ENCODE measurements around the gene NEAT1.

The NEAT1 gene

GRCh38 chr11:65440831-65441499 lies 18.4 kb downstream of the NEAT1 start:
- no peak overlapping the region for H2AK5ac ChIP-seq (ENCODE audit: low read depth, low read length)
- H3K27ac ChIP-seq (replicated peaks; ENCODE audit: low read length), result no peak overlapping the region
- DNase-seq (ENCODE audit: low spot score), result no peak
- no peak overlapping the region for H4K91ac ChIP-seq (ENCODE audit: low read depth, low read length, poor library complexity)
- no peak overlapping the region for H2BK12ac ChIP-seq (ENCODE audit: low read length)
- H3K4me2 ChIP-seq (ENCODE audit: insufficient read depth, low read length, poor library complexity, severe bottlenecking), result no peak overlapping the region
- H2BK120ac ChIP-seq (ENCODE audit: low read depth, low read length), result no peak overlapping the region
- no CpG with 5 or more reads among the region's 8 CpGs for WGBS, 2 donors (ENCODE audit: extremely low coverage in 2 of 2, insufficient read length in 2 of 2, insufficient replicate concordance in 1 of 2)
- no peak overlapping the region for H3K9ac ChIP-seq (ENCODE audit: low read depth, low read length, poor library complexity)
- no peak overlapping the region for H3K4ac ChIP-seq (ENCODE audit: low read length)
- no peak overlapping the region for H2AFZ ChIP-seq (ENCODE audit: low read length)
- peaks cover 1 to 97% of the 10 kb centered on the region in 2 donors for H3K36me3 ChIP-seq (replicated peaks in 1 of 2; ENCODE audit: control insufficient read depth in 2 of 2, insufficient read depth in 2 of 2, low read length in 2 of 2)
- H3K18ac ChIP-seq (ENCODE audit: low read length), result no peak overlapping the region
- peaks cover 3% of the 10 kb centered on the region for H3K79me1 ChIP-seq (ENCODE audit: low read depth, low read length)
- no peak overlapping the region for H3K14ac ChIP-seq (ENCODE audit: low read length)
- no peak overlapping the region for H4K8ac ChIP-seq (ENCODE audit: low read depth, low read length)
- peaks cover 0 to 5% of the 10 kb centered on the region in 2 donors for H3K4me1 ChIP-seq (ENCODE audit: control insufficient read depth in 2 of 2, insufficient read depth in 1 of 2, low read depth in 1 of 2, low read length in 2 of 2)
- H3K23ac ChIP-seq (ENCODE audit: low read depth, low read length, poor library complexity), result peak overlapping the region; percentile 73
- peaks cover 2 to 4% of the 10 kb centered on the region in 2 donors for H3K9me3 ChIP-seq (replicated peaks in 1 of 2; ENCODE audit: control insufficient read depth in 2 of 2, insufficient read depth in 1 of 2, low read depth in 1 of 2, low read length in 2 of 2)
- H3K4me3 ChIP-seq (ENCODE audit: low read length in 2 of 2), result no peak overlapping the region
- no peak overlapping the region for H2BK15ac ChIP-seq (ENCODE audit: low read length)
- no peak overlapping the region for H2BK5ac ChIP-seq (ENCODE audit: low read length)
- H3K27me3 ChIP-seq (ENCODE audit: control insufficient read depth in 3 of 3, insufficient read depth in 3 of 3, low read depth in 1 of 3, low read length in 3 of 3), result no peaks in the 10 kb centered on the region

- no peak overlapping the region for H3K4me2 ChIP-seq (ENCODE audit: insufficient read depth, low read length, poor library complexity, severe bottlenecking)
- peaks cover 2 to 3% of the 10 kb centered on the region in 2 donors for H3K9me3 ChIP-seq (replicated peaks in 1 of 2; ENCODE audit: control insufficient read depth in 2 of 2, insufficient read depth in 1 of 2, low read depth in 1 of 2, low read length in 2 of 2)
- no peak overlapping the region for H4K8ac ChIP-seq (ENCODE audit: low read depth, low read length)
- DNase-seq (ENCODE audit: low spot score), result no peak
- no peak overlapping the region for H2BK120ac ChIP-seq (ENCODE audit: low read depth, low read length)
- peaks cover 4% of the 10 kb centered on the region for H3K79me1 ChIP-seq (ENCODE audit: low read depth, low read length)
- no peak overlapping the region for H3K4me3 ChIP-seq (ENCODE audit: low read length in 2 of 2)
- no peak overlapping the region for H2BK12ac ChIP-seq (ENCODE audit: low read length)
- H2AK5ac ChIP-seq (ENCODE audit: low read depth, low read length), result no peak overlapping the region
- H3K14ac ChIP-seq (ENCODE audit: low read length), result peak overlapping the region; percentile 21
- H2BK15ac ChIP-seq (ENCODE audit: low read length), result no peak overlapping the region
- H3K23ac ChIP-seq (ENCODE audit: low read depth, low read length, poor library complexity), result peak overlapping the region; percentile 55
- no peak overlapping the region for H3K27ac ChIP-seq (replicated peaks; ENCODE audit: low read length)
- peaks cover 0 to 5% of the 10 kb centered on the region in 2 donors for H3K4me1 ChIP-seq (ENCODE audit: control insufficient read depth in 2 of 2, insufficient read depth in 1 of 2, low read depth in 1 of 2, low read length in 2 of 2)
- H3K18ac ChIP-seq (ENCODE audit: low read length), result no peak overlapping the region
- no peak overlapping the region for H2AFZ ChIP-seq (ENCODE audit: low read length)
- whole genome bisulfite sequencing, 2 donors (ENCODE audit: extremely low coverage in 2 of 2, insufficient read length in 2 of 2, insufficient replicate concordance in 1 of 2), result no CpG with 5 or more reads among the region's 9 CpGs
- H3K27me3 ChIP-seq (ENCODE audit: control insufficient read depth in 3 of 3, insufficient read depth in 3 of 3, low read depth in 1 of 3, low read length in 3 of 3), result no peaks in the 10 kb centered on the region
- no peak overlapping the region for H3K4ac ChIP-seq (ENCODE audit: low read length)
- H2BK5ac ChIP-seq (ENCODE audit: low read length), result no peak overlapping the region
- H3K36me3 ChIP-seq (replicated peaks in 1 of 2; ENCODE audit: control insufficient read depth in 2 of 2, insufficient read depth in 2 of 2, low read length in 2 of 2), result peaks cover 0 to 90% of the 10 kb centered on the region in 2 donors
- peak overlapping the region; percentile 72 for H4K91ac ChIP-seq (ENCODE audit: low read depth, low read length, poor library complexity)
- H3K9ac ChIP-seq (ENCODE audit: low read depth, low read length, poor library complexity), result peak overlapping the region; percentile 44
Measured at GRCh38 chr11:65442842-65443331, 20.3 kb downstream of the NEAT1 start.

GRCh38 chr11:65444314-65445051 lies 21.9 kb downstream of the NEAT1 start:
- H3K9me3 ChIP-seq (replicated peaks in 1 of 2; ENCODE audit: control insufficient read depth in 2 of 2, insufficient read depth in 1 of 2, low read depth in 1 of 2, low read length in 2 of 2), result peaks cover 0 to 2% of the 10 kb centered on the region in 2 donors
- H3K36me3 ChIP-seq (replicated peaks in 1 of 2; ENCODE audit: control insufficient read depth in 2 of 2, insufficient read depth in 2 of 2, low read length in 2 of 2), result peaks cover 0 to 74% of the 10 kb centered on the region in 2 donors
- no peak overlapping the region for H2AK5ac ChIP-seq (ENCODE audit: low read depth, low read length)
- no peak overlapping the region for H2BK15ac ChIP-seq (ENCODE audit: low read length)
- no peak overlapping the region for H4K91ac ChIP-seq (ENCODE audit: low read depth, low read length, poor library complexity)
- H2BK120ac ChIP-seq (ENCODE audit: low read depth, low read length), result no peak overlapping the region
- peak overlapping the region; percentile 48 for H2BK5ac ChIP-seq (ENCODE audit: low read length)
- peaks cover 4% of the 10 kb centered on the region for H3K79me1 ChIP-seq (ENCODE audit: low read depth, low read length)
- no peak overlapping the region for H3K4me2 ChIP-seq (ENCODE audit: insufficient read depth, low read length, poor library complexity, severe bottlenecking)
- H2BK12ac ChIP-seq (ENCODE audit: low read length), result no peak overlapping the region
- no peak overlapping the region for H3K18ac ChIP-seq (ENCODE audit: low read length)
- H3K4me1 ChIP-seq (ENCODE audit: control insufficient read depth in 2 of 2, insufficient read depth in 1 of 2, low read depth in 1 of 2, low read length in 2 of 2), result peaks cover 0 to 5% of the 10 kb centered on the region in 2 donors
- no CpG with 5 or more reads among the region's 14 CpGs for WGBS, 2 donors (ENCODE audit: extremely low coverage in 2 of 2, insufficient read length in 2 of 2, insufficient replicate concordance in 1 of 2)
- no peaks in the 10 kb centered on the region for H3K27me3 ChIP-seq (ENCODE audit: control insufficient read depth in 3 of 3, insufficient read depth in 3 of 3, low read depth in 1 of 3, low read length in 3 of 3)
- no peak overlapping the region for H3K14ac ChIP-seq (ENCODE audit: low read length)
- no peak overlapping the region for H3K27ac ChIP-seq (replicated peaks; ENCODE audit: low read length)
- H4K8ac ChIP-seq (ENCODE audit: low read depth, low read length), result no peak overlapping the region
- no peak for DNase-seq (ENCODE audit: low spot score)
- no peak overlapping the region for H3K23ac ChIP-seq (ENCODE audit: low read depth, low read length, poor library complexity)
- no peak overlapping the region for H3K9ac ChIP-seq (ENCODE audit: low read depth, low read length, poor library complexity)
- H2AFZ ChIP-seq (ENCODE audit: low read length), result no peak overlapping the region
- no peak overlapping the region for H3K4ac ChIP-seq (ENCODE audit: low read length)
- no peak overlapping the region for H3K4me3 ChIP-seq (ENCODE audit: low read length in 2 of 2)

GRCh38 chr11:65445101-65445603 lies 22.6 kb downstream of the NEAT1 start:
- Histone ChIP-seq H3K4ac (ENCODE audit: low read length) (no peak overlapping the region), H2AFZ (ENCODE audit: low read length) (no peak overlapping the region), H3K9me3 (replicated peaks in 1 of 2; ENCODE audit: control insufficient read depth in 2 of 2, insufficient read depth in 1 of 2, low read depth in 1 of 2, low read length in 2 of 2) (peaks cover 0 to 2% of the 10 kb centered on the region in 2 donors), H3K36me3 (replicated peaks in 1 of 2; ENCODE audit: control insufficient read depth in 2 of 2, insufficient read depth in 2 of 2, low read length in 2 of 2) (peaks cover 0 to 67% of the 10 kb centered on the region in 2 donors), H3K18ac (ENCODE audit: low read length) (no peak overlapping the region), H3K27me3 (ENCODE audit: control insufficient read depth in 3 of 3, insufficient read depth in 3 of 3, low read depth in 1 of 3, low read length in 3 of 3) (no peaks in the 10 kb centered on the region), H3K79me1 (ENCODE audit: low read depth, low read length) (peaks cover 4% of the 10 kb centered on the region), H3K4me2 (ENCODE audit: insufficient read depth, low read length, poor library complexity, severe bottlenecking) (no peak overlapping the region), H2AK5ac (ENCODE audit: low read depth, low read length) (no peak overlapping the region), H3K23ac (ENCODE audit: low read depth, low read length, poor library complexity) (no peak overlapping the region), H4K91ac (ENCODE audit: low read depth, low read length, poor library complexity) (no peak overlapping the region), H3K4me3 (ENCODE audit: low read length in 2 of 2) (no peak overlapping the region), H2BK5ac (ENCODE audit: low read length) (peak overlapping the region; percentile 75), H2BK12ac (ENCODE audit: low read length) (no peak overlapping the region), H4K8ac (ENCODE audit: low read depth, low read length) (no peak overlapping the region), H2BK120ac (ENCODE audit: low read depth, low read length) (no peak overlapping the region), H3K9ac (ENCODE audit: low read depth, low read length, poor library complexity) (no peak overlapping the region), H3K4me1 (ENCODE audit: control insufficient read depth in 2 of 2, insufficient read depth in 1 of 2, low read depth in 1 of 2, low read length in 2 of 2) (peaks cover 0 to 5% of the 10 kb centered on the region in 2 donors), H2BK15ac (ENCODE audit: low read length) (no peak overlapping the region), H3K27ac (replicated peaks; ENCODE audit: low read length) (no peak overlapping the region), H3K14ac (ENCODE audit: low read length) (peak overlapping the region; percentile 47)
- WGBS, 2 donors (ENCODE audit: extremely low coverage in 2 of 2, insufficient read length in 2 of 2, insufficient replicate concordance in 1 of 2), result no CpG with 5 or more reads among the region's 15 CpGs
- no peak for DNase-seq (ENCODE audit: low spot score)

Measured in neuronal stem cell (in vitro differentiated cells).